K562 (cell line): ENCODE measurements around the gene HEG1. TPM values are rescaled to one million over a fixed set of nuclear protein-coding genes. Genes with fewer than 3 reads are reported as not detected.

ENCODE experiments used
- ATAC-seq: fragments of 200-7000 bp; cut with Tn5 transposase; 3 replicates; pipeline ENCODE4 v1.9.1; 2020; ENCODE audit warnings: moderate library complexity
- BruUV-seq: library from RNA; stranded (reverse); fragments of 400-500 nt; replicated peaks from 2 replicates; lab custom pipeline; 2021; lab: Mats Ljungman, UMichigan
- CTCF ChIA-PET: fragments of 300-600 bp; formaldehyde crosslinking; extraction: SDS; loops from one replicate; lab custom pipeline; 2021; ENCODE audit warnings: low intra/inter-chr PET ratio; lab: Yijun Ruan, JAX
- POLR2A ChIA-PET: fragments of 300-600, 350-650 bp; sonication (Branson Sonifier 250); formaldehyde crosslinking; extraction: SDS; loops from one replicate; lab custom pipeline; 2021; ENCODE audit warnings: antibody characterized with exemption, inconsistent platforms; lab: Yijun Ruan, JAX
- DNase-seq, 4 experiments: peaks; one replicate each; pipeline versions ENCODE4 v3.0.0 to v3.0.0-alpha.2; 2011 to 2018; ENCODE audit warnings: low spot score in 3 of 4, mixed read lengths in 3 of 4; ENCODE audit errors: extremely low read depth in 1 of 4
- FAIRE-seq: peaks from 2 replicates; lab custom pipeline; 2011; peaks lifted over from hg19 to GRCh38; lab: Jason Lieb, UNC
- H2AFZ ChIP-seq: 2 replicates; pipeline ENCODE4 v1.6.0; 2011; ENCODE audit warnings: low read depth, low read length, control low read depth, inconsistent platforms
- H3K27ac ChIP-seq: fragments of 200-600 bp; 3 replicates; pipeline ENCODE4 v1.8.0; 2011; ENCODE audit warnings: low read depth, mild to moderate bottlenecking, control low read depth, inconsistent platforms, low read length, moderate library complexity, mixed read lengths; ENCODE audit errors: extremely low read depth
- H3K27me3 ChIP-seq, 2 experiments: fragments of 300-600 bp in 1 of 2; 2 replicates in 1 of 2; 3 replicates in 1 of 2; pipeline versions ENCODE4 v1.6.0 to v1.8.0; 2011; ENCODE audit warnings: inconsistent platforms in 2 of 2, low read length in 2 of 2, mild to moderate bottlenecking in 1 of 2, mixed read lengths in 1 of 2, moderate library complexity in 1 of 2; ENCODE audit not compliant: control insufficient read depth in 2 of 2, insufficient read depth in 2 of 2
- H3K36me3 ChIP-seq: fragments of 300-600 bp; 3 replicates; pipeline ENCODE4 v1.8.0; 2011; ENCODE audit warnings: mild to moderate bottlenecking, low read length, inconsistent platforms; ENCODE audit not compliant: control insufficient read depth, insufficient read depth
- H3K4me1 ChIP-seq, 2 experiments: fragments of 200-600 bp in 1 of 2; replicated peaks in 1 of 2; 2 replicates in 1 of 2; 3 replicates in 1 of 2; pipeline versions ENCODE4 v1.5.1 to v1.8.0; 2011; ENCODE audit warnings: inconsistent platforms in 2 of 2, low read length in 2 of 2, mild to moderate bottlenecking in 1 of 2, mixed read lengths in 1 of 2, moderate library complexity in 1 of 2; ENCODE audit not compliant: control insufficient read depth in 2 of 2, insufficient read depth in 2 of 2
- H3K4me2 ChIP-seq: 2 replicates; pipeline ENCODE4 v1.6.1; 2011; ENCODE audit warnings: low read length, control low read depth, inconsistent platforms, mixed read lengths; ENCODE audit not compliant: insufficient read depth
- H3K4me3 ChIP-seq: fragments of 200-600 bp; sonication (generic), shearing (Covaris generic); 2 replicates; pipeline ENCODE4 v1.5.1; 2016; ENCODE audit warnings: control low read depth, inconsistent platforms
- H3K79me2 ChIP-seq: fragments of 200-600 bp; 3 replicates; pipeline ENCODE4 v1.8.0; 2011; ENCODE audit warnings: low read length, inconsistent platforms; ENCODE audit not compliant: control insufficient read depth, insufficient read depth
- H3K9ac ChIP-seq, 2 experiments: 2 replicates each; pipeline versions ENCODE4 v1.6.0 to v1.6.1; 2011; ENCODE audit warnings: low read depth in 2 of 2, low read length in 2 of 2, control low read depth in 1 of 2, inconsistent platforms in 1 of 2, mild to moderate bottlenecking in 1 of 2, mixed read lengths in 1 of 2; ENCODE audit not compliant: insufficient read depth in 1 of 2
- H3K9me1 ChIP-seq: one replicate; pipeline ENCODE4 v1.6.0; 2011; ENCODE audit warnings: inconsistent platforms, mild to moderate bottlenecking, low read length, moderate library complexity; ENCODE audit not compliant: control insufficient read depth, insufficient read depth
- H3K9me3 ChIP-seq: replicated peaks from 2 replicates; pipeline ENCODE4 v1.5.1; 2011; ENCODE audit warnings: low read depth, low read length, inconsistent platforms; ENCODE audit not compliant: control insufficient read depth, insufficient read depth
- H4K20me1 ChIP-seq: replicated peaks from 2 replicates; pipeline ENCODE4 v1.6.1; 2011; ENCODE audit warnings: low read length, inconsistent platforms, mixed read lengths; ENCODE audit not compliant: control insufficient read depth, insufficient read depth
- CC2D1A ChIP-seq: fragments of 450-650 bp; IDR thresholded peaks from 2 replicates; pipeline ENCODE4 v1.6.1; 2017; ENCODE audit warnings: mild to moderate bottlenecking
- DMBX1 ChIP-seq: fragments of 250-450 bp; sonication (Bioruptor Pico); IDR thresholded peaks from 2 replicates; pipeline ENCODE4 v1.8.0; 2022; ENCODE audit warnings: inconsistent platforms, mild to moderate bottlenecking, moderate library complexity, borderline replicate concordance
- ETS2 ChIP-seq: IDR thresholded peaks from 2 replicates; pipeline ENCODE4 v1.6.1; 2016; ENCODE audit warnings: borderline replicate concordance, missing genetic modification characterization, mild to moderate bottlenecking, moderate library complexity, missing compliant biosample characterization; ENCODE audit not compliant: poor library complexity, severe bottlenecking
- EZH2 ChIP-seq: IDR thresholded peaks from 2 replicates; pipeline ENCODE4 v1.6.1; 2012; ENCODE audit warnings: low read depth, mild to moderate bottlenecking, inconsistent platforms, low read length, borderline replicate concordance
- MBD1 ChIP-seq: fragments of 250-450 bp; sonication (Bioruptor Pico); IDR thresholded peaks from 2 replicates; pipeline ENCODE4 v1.8.0; 2022; ENCODE audit warnings: inconsistent platforms
- MEF2A ChIP-seq: IDR thresholded peaks from 2 replicates; pipeline ENCODE4 v1.6.1; 2011; ENCODE audit warnings: low read depth, mild to moderate bottlenecking, low read length, moderate library complexity; ENCODE audit not compliant: control insufficient read depth
- MITF ChIP-seq: IDR thresholded peaks from 2 replicates; pipeline ENCODE4 v1.6.1; 2014; ENCODE audit warnings: antibody characterized with exemption
- NFE2L1 ChIP-seq: fragments of 450-650 bp; IDR thresholded peaks from 2 replicates; pipeline ENCODE4 v1.6.1; 2016; ENCODE audit warnings: missing genetic modification characterization, low read depth, mild to moderate bottlenecking, missing compliant biosample characterization, moderate library complexity, borderline replicate concordance
- POLR2H ChIP-seq: IDR thresholded peaks from 2 replicates; pipeline ENCODE4 v1.6.1; 2016; ENCODE audit warnings: missing genetic modification characterization, low read depth, mild to moderate bottlenecking, control low read depth, missing compliant biosample characterization, moderate library complexity
- SRF ChIP-seq, 2 experiments: fragments of 250-450, 450-650 bp in 1 of 2; sonication (Bioruptor Pico) in 1 of 2; sonication (generic) in 1 of 2; formaldehyde crosslinking; IDR thresholded peaks; 2 replicates each; pipeline versions ENCODE4 v1.5.0 to v1.5.1; 2020 to 2022; ENCODE audit warnings: mild to moderate bottlenecking in 1 of 2, missing genetic modification reagents in 1 of 2
- STAT5B ChIP-seq: fragments of 250-450 bp; sonication (Bioruptor Pico); IDR thresholded peaks from 2 replicates; pipeline ENCODE4 v1.8.0; 2021; ENCODE audit warnings: mild to moderate bottlenecking, inconsistent platforms
- TBP ChIP-seq: optimal IDR thresholded peaks from 2 replicates; pipeline ENCODE3; 2011; ENCODE audit warnings: low read depth, low read length, improper control_type of control experiment
- TCF7 ChIP-seq: sonication (generic); IDR thresholded peaks from 2 replicates; pipeline ENCODE4 v1.6.1; 2016; ENCODE audit warnings: antibody characterized with exemption, borderline replicate concordance
- ZNF395 ChIP-seq: fragments of 200-800 bp; sonication (Bioruptor generic); IDR thresholded peaks from 2 replicates; pipeline ENCODE4 v1.6.1; 2017; ENCODE audit warnings: missing genetic modification characterization, missing compliant biosample characterization
- WGBS: fragments of 100-300 bp; shearing (Covaris generic); methylation state at CpG from one replicate; pipeline ENCODE4 v1.1.6; 2016; ENCODE audit warnings: low coverage, mixed read lengths; ENCODE audit not compliant: insufficient coverage; ENCODE audit errors: missing lambda C conversion rate; 5-methylcytosine and 5-hydroxymethylcytosine counted together
- in situ Hi-C: fragments of 300-500 bp; cut with MboI; formaldehyde crosslinking; loops from 4 replicates; pipeline ENCODE4 v1.15.0; 2018; ENCODE audit warnings: inconsistent platforms, mixed read lengths
- intact Hi-C: fragments of 100-400 bp; cut with micrococcal nuclease; formaldehyde crosslinking; loops from 2 replicates; pipeline ENCODE4 v1.14.2; 2022
- polyA plus RNA-seq, 8 experiments: library from polyadenylated mRNA; depleted of rRNA in 4 of 8; stranded (reverse) in 5 of 8; unstranded in 3 of 8; fragments of >200 nt; fragmentation: Nextera tagmentation in 2 of 8; fragmentation: Illumina TruSeq in 1 of 8; extraction: Ambion mirVana in 2 of 8; extraction: Trizol in 1 of 8; gene quantifications; 2 replicates each; pipeline versions ENCODE4 v1.2.1 to v1.2.3, GENCODE V29; 2011 to 2014; ENCODE audit warnings: inconsistent platforms in 1 of 8, missing spikeins in 1 of 8
- total RNA-seq, 7 experiments: library from RNA; depleted of rRNA in 6 of 7; stranded (reverse); fragments of >200 nt in 6 of 7; fragmentation: Illumina TruSeq in 2 of 7; extraction: Trizol in 2 of 7; gene quantifications; 2 replicates each; pipeline versions ENCODE4 v1.2.1 to v1.2.3, GENCODE V29; 2011 to 2021; ENCODE audit warnings: low replicate concordance in 1 of 7
- TF ChIP-seq, protein P1 (sequence below): sonication (generic); formaldehyde crosslinking; IDR thresholded peaks from 2 replicates; pipeline ENCODE4 v1.9.0; 2022; ENCODE audit warnings: mild to moderate bottlenecking, missing genetic modification reagents

The HEG1 gene
- total and polyA plus RNA-seq, 9 of the 15 experiments (the other 6 are each of a cell fraction or from before 2014, with no cell fraction given), result 0.24 TPM; not detected in 8

- TF ChIP-seq ZNF395 (CRISPR knock-in tag) (no peak), STAT5B (CRISPR knock-in tag) (no peak), TCF7 (no peak)
Observed at GRCh38 chr3:125019271-125019670, 36.5 kb downstream of the HEG1 start (continued).

DNA sequence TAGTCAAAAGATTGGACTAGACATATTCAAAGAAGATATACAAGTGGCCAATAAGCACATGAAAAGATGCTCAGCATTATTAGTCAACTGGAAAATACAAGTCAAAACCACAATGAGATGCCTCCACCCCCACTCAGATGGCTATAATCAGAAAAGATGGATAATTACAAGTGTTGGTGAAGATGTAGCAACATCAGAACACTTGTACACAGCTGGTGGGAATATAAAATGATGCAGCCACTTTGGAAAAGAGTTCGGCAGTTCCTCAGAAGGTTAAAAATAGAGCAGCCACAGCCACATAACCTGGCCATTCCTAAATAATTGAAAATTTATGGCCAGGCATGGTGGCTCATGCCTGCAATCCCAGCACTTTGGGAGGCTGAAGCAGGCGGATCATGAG lies 38.4 kb downstream of the HEG1 start:
- POLR2A ChIA-PET, result no interaction called here
- H3K27me3 ChIP-seq, result peaks cover 8 to 31% of the 10 kb centered on the region in 2 experiments; a peak in 3 of 5 replicates
- CTCF ChIA-PET, result no interaction called here
- no peak for FAIRE-seq
- 10% methylated on average over 2 of the region's 2 CpGs for WGBS
- no peaks in the 10 kb centered on the region for H3K36me3 ChIP-seq
- no TSS peak for BruUV-seq
- intact Hi-C loops (no loop called here), in situ Hi-C loops (no loop called here)
- H3K4me3 ChIP-seq, result no peak overlapping the region
- no peaks in the 10 kb centered on the region for H3K9me3 ChIP-seq
- H3K27ac ChIP-seq, result no peak overlapping the region
- no peaks in the 10 kb centered on the region for H3K79me2 ChIP-seq
- H3K4me2 ChIP-seq, result no peak overlapping the region
- no peaks in the 10 kb centered on the region for H3K4me1 ChIP-seq
- no peak overlapping the region for H3K9ac ChIP-seq
- H2AFZ ChIP-seq, result no peak overlapping the region
- ATAC-seq, result no peak
- no peak for DNase-seq
- H4K20me1 ChIP-seq, result no peaks in the 10 kb centered on the region
- no peaks in the 10 kb centered on the region for H3K9me1 ChIP-seq
- TF ChIP-seq MITF (no peak), TBP (no peak), MEF2A (no peak), DMBX1 (CRISPR knock-in tag) (no peak), MBD1 (CRISPR knock-in tag) (no peak), EZH2 (no peak), POLR2H (no peak), NFE2L1 (tag) (no peak), CC2D1A (no peak), STAT5B (CRISPR knock-in tag) (no peak), SRF (CRISPR knock-in tag; IDR thresholded peaks at IDR 0.05) (no peak), ETS2 (tag) (no peak)
- TF ChIP-seq, protein P1, sequence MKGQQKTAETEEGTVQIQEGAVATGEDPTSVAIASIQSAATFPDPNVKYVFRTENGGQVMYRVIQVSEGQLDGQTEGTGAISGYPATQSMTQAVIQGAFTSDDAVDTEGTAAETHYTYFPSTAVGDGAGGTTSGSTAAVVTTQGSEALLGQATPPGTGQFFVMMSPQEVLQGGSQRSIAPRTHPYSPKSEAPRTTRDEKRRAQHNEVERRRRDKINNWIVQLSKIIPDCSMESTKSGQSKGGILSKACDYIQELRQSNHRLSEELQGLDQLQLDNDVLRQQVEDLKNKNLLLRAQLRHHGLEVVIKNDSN (CRISPR knock-in tag), result no peak
